OCI-LY1 (cell line): ENCODE data around the gene CCDC150.

ENCODE experiments used
- CTCF ChIP-seq: fragments of 200-600 bp; sonication (generic), shearing (Covaris generic); IDR thresholded peaks from 2 replicates; pipeline ENCODE4 v1.5.1; 2017; ENCODE audit warnings: mild to moderate bottlenecking, antibody characterized with exemption, low read length, moderate library complexity, mixed read lengths
- EZH2 ChIP-seq: fragments of 200-600 bp; sonication (generic), shearing (Covaris generic); IDR thresholded peaks from 2 replicates; pipeline ENCODE4 v1.8.0; 2017; ENCODE audit warnings: borderline replicate concordance, mixed run types, mild to moderate bottlenecking, antibody characterized with exemption, low read length, moderate library complexity, mixed read lengths

DNA sequence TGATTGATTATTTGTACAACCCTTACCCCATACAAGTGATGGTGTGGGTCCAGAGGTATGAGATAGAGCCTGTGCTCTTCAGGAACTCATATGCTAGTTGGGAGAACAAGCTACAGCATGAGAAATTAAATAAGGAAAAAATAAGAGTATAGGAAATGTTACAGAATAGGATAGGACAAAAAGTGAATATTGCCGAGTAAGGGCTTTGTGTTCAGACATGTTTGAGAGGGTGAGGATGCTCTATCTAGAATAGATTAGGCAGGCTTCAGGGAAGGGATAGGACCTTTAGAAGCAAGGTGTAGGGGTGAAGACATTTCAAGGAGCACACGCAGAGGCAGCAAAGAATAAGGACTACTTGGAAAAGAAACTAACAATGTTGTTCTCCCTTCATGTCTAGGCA is 17.8 kb downstream of the CCDC150 start:
- TF ChIP-seq CTCF, result no peak
- TF ChIP-seq EZH2, result no peak
